HG02840 (cell line): ENCODE data around the gene BMAL1.
A peak's percentile ranks its signal among the peaks of the same experiment; 100 is the strongest.
"Not testable (repeated sequence)": the region's sequence is repeated elsewhere in the genome, so short reads cannot be mapped to it uniquely, and the experiment has no call there.

Source experiments
- ATAC-seq: cut with Tn5 transposase; IDR thresholded peaks from one replicate; pipeline ENCODE4 v1.9.1; 2021; ENCODE audit warnings: mild to moderate bottlenecking, moderate library complexity, moderate number of reproducible peaks; ENCODE audit not compliant: unreplicated experiment, low FRiP score

BMAL1 gene

DNA sequence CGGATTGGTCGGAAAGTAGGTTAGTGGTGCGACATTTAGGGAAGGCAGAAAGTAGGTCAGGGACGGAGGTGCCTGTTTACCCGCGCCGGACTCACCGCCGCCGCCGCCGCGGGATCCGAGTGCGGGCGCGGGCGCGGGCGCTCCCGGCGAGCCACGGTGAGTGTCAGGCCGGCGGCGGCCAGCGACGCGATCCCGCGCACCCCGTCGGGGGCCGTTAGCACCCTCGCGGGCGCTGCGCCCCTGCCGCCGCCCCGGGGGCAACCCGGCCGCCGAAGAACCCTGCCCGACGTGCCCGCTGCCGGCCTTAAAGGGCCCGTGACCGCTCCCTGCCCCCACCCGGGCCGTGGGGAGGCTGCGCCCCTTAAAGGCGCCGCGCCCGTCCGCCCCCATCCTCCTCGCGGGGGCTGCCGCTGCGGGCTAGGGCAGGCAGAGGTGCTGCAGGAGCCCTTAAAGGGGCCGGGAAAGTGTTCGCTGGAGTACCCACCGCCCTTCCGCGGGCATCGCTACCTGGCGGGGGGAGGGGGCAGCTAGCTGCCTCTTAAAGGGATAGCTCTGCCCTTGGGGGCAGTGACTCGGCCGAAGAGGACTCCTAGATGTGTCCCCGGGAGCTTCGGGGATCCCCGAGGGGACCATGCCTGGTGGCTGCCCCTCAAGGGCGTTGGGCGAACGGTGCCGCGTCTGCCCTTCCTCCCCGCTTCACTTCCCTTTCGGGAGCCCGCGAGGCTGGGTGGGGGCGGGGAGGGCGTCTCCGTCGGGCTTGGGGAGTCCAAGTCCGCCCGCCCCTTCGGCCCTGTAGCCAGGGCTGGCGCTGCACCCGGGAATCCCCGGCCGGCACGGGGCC is at the start of gene BMAL1:
TSS of gene BMAL1 (plus strand) at position 23 of the 841 bp plus-strand sequence. CDS start 76,519 bp downstream, outside the sequence.
- ATAC-seq = peak; percentile 26

DNA sequence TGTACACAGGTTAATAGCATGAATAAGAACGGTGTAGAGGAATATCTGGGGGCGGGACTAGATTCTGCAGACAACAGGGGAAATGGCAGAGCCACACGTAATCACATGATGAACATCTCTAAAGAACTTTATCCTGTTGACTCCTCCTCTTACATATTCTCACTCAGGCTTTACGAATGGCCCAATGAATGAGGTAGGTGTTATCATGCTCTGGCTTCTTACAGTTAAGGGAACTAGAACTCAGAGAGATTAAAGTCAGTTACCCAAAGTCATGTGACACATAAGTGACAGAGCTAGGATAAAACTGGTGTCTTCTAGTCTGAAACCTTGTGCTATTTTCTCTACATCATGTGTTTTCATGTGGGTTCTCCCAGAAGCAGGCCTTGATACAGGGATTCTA is 49.0 kb upstream of the BMAL1 start:
- ATAC-seq = no peak

DNA sequence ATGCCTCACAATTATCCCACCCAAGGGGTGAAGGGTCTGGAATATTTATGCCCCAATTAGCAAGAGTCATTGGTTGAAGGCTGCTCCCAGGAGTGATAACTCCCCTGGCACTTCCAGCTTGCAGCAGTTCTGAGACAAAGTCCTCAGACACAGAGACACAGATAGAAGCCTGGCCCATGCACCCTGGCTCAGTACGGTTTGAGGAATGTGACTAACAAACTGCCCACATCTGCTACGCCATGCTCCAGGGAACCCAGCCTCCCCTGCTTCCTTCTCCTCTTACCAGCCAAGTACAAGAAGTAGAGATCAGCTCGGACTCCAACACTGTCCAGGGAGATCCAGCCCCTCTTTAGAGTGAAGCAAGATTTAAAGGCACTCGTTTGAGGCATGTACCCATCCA is 48.5 kb upstream of the BMAL1 start:
- no peak for ATAC-seq

DNA sequence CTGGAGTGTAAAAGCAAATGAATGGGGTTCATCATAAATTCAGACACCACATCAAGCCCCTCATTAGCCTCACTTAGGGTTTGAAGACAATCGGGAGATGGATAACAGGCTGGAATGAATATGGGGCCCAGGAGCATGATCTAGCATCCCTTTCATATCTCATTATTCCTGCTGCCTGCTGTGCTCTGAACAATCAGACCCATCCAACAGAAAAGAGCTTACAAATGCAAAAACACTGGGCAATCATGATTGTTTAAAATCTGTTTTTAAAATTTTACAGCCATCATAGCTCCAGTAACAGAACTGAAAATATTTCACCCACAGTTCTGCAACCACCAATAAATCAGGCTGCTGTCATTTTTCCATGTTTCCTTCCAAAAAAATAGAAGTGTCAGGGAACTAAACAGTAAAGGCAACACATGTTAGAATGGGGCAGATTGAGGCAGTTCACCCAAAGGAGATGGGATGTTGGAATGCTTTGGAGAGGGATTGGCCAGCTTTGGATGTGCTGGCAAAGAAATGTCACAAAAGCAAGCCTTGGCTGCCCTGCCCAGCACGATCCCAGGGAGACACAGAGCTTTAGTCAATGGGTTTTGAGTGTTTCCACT is 47.8 kb upstream of the BMAL1 start:
- ATAC-seq = no peak

DNA sequence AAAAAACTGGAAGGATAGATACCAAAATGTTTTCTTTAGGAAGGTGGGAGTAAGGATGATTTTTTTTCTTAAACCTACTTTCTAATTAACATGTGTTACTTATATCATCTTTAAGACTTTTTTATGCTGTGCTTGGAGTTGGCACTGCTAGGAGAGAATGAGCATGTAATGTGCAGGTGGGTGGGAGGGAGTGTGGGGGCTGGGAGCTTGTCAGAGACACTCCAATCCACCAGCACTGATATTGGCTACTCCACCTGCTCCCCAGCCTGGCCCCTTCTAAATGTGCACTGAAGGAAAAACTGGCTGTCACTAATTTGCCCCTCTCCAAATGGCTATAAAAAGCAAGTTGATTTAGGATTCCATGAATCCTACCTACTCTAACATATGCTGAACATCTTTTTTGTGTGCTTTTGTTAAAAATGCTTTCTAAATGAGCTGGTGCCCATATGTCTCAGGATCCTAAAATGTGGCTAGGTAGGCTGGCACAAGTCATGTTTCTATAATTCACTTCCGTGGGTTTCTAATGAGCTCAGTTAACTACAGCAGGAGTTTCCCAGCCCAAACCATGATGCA is 44.3 kb upstream of the BMAL1 start:
- ATAC-seq = no peak

DNA sequence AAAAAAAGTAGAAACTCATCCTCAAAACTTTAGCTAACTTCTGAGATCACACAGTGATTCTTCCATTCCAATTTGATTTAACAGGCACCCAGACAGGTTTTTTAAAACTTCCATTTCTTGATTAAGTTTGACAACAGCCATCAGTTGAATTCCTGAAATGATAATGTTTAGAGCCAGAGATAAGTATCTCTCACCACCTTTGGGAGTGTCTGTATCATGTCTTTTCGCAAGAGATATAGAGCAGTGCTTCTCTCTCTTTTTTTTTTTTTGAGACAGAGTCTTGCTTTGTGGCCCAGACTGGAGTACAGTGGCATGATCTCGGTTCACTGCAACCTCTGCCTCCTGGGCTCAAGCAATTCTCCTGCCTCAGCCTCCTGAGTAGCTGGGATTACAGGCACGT is 41.7 kb upstream of the BMAL1 start:
- no peak for ATAC-seq

DNA sequence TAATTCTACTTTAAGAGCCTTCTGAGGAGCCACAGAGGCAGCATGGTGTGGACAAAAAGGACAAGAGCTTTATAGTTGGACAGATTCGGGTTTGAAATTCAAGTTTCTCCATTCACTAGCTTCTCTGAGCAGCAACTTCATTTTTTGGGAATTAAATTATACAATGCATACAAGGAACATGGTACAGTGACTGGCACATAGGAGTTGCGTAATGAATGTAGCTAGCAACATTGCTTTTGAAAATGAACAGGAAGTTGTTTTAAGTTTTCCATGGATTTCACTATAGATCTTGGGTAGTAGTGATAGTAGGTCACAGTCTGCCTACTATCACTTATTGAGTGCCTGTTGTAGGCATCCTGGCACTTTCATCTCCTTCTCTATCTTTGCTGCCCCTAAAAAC is 41.0 kb upstream of the BMAL1 start:
- no peak for ATAC-seq

DNA sequence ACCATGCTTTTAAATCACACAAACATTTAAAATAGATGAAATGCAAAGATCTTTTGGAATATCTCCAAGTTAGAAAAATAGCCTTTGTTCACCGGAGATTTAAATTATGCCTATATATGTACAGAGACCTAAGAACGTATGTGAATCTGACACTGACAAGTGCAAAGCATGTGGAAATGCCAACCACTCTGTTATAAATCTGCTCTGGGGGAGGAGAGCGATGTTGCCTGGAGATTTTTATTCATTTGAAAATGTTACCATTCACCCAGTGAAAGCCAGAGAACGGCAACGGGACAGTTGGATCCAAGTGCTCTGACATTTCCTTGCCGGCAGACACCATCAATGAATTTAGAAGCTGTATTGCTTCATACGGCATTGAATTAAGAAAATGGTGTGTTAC is 39.8 kb upstream of the BMAL1 start:
- no peak for ATAC-seq

DNA sequence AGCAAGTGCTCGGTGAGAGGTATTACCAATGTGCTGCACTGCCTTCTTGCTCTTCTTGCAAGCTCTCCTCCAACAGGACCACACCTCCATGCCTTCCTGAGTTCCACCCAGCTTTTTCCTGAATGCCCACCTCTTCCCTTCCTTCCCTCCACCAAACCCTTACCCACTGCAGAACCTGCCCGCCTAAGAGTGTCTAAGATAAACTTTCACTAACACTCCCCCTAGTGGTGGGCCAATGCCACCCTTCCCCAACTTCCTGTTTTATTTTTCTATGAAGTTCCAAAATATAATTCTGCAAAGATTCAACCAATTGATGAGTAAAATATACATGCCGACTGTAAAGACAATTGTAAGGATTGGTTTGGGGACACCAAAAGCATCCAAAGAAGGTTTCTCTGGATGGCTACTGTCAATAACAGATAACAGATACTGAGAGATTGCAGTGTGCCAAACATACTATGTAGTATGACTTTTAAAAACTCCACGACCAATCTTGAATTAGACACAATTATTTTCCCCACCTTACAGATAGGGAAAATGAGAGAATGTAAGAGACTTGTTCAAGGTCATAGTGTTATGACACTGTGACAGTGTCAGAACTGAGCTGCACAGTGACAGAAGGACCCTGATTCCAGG is 38.6 kb upstream of the BMAL1 start:
- ATAC-seq = no peak

DNA sequence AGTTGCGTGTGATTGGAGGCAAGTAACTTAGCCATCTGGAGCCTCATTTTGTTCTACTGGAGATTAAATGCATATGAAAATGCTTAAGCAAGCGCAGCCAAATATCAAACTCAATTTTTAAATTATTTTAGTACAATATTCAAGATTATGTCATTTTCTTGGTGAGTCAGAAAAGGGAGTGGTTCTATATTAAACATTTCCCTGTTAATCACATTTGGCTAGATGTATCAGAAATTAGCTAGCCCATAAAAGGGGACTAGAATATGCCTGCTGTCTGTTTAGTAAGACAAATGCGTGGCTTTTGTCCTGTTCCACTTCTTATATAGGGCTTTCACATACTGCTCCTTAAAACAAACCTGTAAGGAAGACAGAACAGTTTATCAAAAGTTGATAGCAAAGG is 35.0 kb upstream of the BMAL1 start:
- ATAC-seq = no peak

DNA sequence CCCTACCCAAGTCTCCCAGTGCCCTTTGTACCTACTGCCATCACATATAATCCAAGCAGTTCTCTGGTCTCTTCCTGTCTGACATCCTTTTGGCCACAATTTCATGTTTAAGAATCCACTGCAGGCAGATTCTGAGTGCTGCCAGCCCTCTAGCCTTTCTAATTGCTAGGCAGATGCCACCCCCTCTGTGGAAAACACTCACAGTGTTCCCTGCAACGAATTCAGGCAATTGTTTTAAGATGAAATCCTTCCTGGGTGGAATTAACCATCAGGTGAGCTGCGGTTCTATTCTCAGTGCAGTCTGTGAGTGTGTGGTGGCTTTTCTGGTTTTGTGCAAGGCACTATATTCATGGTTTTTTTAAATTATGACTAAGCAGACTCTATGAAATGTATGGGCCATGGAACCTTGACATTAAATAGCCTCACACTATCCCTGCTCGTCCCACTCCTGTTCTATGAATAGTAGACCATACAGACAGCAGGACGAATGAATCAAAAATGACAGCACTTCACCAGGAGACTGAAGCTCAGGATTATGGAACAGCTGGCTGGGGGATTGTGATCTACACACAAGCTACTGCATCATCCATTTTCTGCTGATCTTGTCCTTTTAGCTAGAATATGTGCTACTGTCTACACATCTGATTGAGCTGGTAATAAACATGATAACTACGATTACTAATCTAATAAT is 29.8 kb upstream of the BMAL1 start:
- ATAC-seq = no peak

DNA sequence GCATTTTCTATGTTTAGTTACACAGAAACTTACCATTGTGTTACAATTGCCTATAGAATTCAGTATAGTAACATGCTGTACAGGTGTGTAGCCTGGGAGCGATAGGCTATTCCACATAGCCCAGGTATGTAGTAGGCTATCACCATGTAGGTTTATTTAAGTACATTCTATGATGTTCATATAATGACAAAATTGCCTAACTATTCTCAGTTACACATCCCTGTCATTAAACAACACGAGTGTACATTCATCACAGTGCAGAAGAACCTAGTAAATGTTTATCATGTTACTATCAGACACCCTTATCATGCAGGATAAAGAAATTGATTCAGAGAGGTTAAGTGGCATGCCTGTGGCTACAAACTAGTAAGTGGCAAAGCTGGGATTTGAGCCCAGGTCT is 28.4 kb upstream of the BMAL1 start:
- ATAC-seq = no peak

DNA sequence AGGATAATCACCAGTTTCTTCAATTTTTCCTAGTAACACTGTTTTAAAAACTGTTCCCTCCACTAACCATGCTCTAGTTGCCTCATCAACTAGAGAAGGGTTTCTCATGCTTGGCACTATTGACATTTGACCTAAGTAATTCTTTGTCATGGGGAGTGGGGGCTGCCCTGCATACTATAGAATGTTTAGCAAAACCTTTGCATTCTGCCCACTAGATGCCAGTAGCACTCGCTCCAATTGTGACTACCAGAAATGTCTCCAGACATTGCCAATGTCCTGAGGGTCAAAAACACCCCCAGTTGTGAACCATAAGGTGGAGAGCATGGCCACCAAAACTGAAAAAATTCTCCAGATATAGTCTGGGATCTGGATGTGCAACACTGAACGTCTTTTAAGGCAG is 27.6 kb upstream of the BMAL1 start:
- no peak for ATAC-seq

DNA sequence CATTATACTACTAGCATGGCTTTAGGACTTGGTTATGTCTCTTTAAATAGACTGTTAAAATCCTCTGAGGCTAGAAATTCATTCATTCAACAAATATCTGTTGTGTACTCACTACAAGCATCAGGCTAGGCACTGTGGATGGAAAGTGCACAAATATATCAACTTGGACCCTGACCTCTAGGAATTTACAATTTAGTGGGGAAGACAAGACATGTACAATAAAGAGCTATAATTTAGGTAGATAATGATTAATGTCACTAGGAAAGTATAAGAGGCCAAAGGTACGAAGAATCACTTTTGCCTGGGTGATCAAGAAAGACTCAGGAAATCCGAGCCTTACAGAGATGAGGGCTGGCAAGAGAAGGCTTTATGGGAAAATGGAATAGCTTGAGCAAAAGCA is 25.6 kb upstream of the BMAL1 start:
- ATAC-seq = no peak

DNA sequence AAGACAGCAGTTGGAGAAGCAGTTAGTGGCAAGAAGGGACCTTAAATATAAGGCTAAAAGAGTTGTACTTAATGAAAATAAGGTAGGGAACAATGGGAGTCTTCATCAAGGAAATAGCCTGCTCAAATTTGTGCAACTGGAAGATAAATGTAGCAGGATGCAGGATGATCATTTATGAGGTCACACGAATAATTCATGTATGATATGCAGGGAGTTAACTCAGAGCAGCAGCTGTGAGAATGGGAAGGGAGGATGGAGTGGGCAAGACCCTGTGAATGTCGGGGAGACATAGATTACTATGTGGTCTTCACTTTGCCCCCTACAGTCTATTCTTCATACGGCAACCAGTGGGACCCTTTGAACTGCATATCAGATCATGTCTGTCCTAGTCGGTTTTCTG is 25.2 kb upstream of the BMAL1 start:
- no peak for ATAC-seq

DNA sequence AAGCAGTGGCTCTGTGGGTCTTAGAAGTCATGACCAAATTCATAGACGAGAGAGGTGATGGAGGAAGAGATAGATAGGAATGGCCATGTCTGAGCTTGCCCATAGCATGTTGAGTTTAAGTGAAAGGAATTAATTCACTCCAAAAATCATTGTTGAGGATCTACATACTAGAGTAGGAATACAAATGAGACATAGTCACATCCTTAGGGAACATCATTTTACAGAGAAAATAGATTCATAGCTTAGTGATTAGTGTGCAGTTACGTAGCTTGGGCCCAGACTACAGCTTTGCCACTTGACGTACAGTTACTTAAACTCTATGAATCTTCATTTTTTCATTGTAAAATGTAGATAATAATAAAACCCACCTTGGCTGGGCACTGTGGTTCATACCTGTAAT is 21.4 kb upstream of the BMAL1 start:
- ATAC-seq = no peak

DNA sequence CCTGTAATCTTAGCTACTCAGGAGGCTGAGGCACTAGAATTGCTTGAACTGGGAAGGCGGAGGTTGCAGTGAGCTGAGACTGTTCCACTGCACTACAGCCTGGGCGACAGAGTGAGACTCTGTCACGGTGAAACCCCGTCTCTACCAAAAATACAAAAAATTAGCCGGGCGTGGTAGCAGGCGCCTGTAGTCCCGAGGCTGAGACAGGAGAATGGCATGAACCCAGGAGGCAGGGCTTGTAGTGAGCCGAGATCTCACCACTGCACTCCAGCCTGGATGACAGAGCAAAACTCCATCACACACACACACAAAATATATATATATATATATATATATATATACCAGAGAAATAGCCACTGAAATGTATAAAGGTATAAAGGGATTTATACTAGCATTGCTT is 19.5 kb upstream of the BMAL1 start:
- ATAC-seq = not testable (repeated sequence)

DNA sequence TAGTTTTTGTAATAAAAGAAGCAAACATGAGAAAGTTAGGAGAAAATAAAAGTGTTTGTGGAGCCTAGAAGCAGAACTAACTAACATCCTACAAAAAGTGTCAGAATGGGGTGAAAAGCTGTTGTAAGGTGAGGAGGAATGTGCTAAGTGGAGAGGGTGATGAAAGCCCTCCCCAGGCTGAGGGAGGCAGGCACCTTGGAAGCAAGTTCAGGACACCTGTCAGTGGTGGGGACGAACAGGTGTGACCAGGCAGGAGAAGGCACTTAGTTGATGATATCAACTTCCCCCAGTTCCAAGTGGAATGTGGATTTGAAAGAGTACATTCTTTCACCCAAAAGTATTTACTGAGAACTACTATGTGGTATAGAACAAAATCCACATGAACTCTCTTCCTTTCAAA is 18.7 kb upstream of the BMAL1 start:
- no peak for ATAC-seq

DNA sequence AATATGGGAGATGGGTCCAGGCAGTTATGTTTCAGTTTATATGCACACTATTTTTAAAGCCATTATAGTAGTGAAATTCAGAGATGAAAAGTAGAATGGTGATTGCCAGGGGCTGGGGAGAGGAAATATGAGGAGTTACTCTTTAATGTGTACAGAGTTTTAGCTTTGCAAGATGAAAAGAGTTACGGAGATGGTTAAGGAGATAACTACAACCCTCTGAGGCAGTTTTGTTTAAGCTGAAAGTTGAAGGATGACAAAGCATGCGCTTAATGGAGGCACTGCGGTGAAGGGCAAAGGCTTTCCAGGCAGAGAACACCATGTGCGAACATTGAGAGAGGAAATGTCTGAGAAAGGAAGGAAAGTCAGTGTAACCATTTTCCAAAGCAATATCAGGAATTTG is 18.2 kb upstream of the BMAL1 start:
- ATAC-seq = no peak

DNA sequence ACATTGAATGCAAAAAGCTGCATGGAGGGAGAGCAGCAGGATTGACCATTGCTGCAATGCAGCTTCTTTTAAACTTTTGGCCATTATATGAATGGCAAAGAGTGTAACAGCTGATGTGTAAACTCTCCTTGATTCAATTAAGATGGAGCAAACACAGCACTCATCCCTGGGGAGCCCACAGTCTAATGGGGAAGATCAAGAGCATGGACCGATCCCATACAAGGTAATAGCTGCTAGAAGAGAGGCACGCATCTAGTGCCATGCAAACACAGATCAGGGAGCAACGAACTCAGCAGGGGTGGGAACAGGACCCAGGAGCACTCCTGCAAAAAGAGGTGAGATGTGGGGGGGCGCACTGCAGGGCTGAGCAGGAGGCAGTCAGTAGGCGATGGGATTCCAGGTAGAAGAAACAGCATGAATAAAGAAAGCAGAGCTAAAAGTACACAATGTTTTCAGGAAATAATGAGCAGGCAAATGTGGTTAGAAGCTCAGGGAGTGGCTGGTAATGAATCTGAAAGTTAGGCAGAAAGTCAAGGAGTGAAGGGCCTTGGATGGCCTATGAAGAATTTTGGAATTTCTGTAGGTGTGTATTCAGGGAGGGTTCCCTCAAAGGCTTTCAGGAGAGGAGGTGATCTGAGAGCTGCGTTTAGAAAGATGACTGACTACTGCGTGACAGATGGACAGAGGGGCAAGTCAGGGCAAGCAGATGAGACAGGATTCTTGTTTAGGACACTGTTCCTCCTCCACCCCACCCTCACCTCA is 17.2 kb upstream of the BMAL1 start:
- ATAC-seq = no peak
